ENCODE measurements around the gene AIFM2. TPM values are rescaled to one million over a fixed set of nuclear protein-coding genes. Genes with fewer than 3 reads are reported as not detected.
A peak's percentile ranks its signal among the peaks of the same experiment; 100 is the strongest.

Gene AIFM2
- total and polyA plus RNA-seq, 9 of the 15 experiments (the other 6 are each of a cell fraction or from before 2014, with no cell fraction given): 2.7 to 14.1 (median 9.2) TPM

DNA sequence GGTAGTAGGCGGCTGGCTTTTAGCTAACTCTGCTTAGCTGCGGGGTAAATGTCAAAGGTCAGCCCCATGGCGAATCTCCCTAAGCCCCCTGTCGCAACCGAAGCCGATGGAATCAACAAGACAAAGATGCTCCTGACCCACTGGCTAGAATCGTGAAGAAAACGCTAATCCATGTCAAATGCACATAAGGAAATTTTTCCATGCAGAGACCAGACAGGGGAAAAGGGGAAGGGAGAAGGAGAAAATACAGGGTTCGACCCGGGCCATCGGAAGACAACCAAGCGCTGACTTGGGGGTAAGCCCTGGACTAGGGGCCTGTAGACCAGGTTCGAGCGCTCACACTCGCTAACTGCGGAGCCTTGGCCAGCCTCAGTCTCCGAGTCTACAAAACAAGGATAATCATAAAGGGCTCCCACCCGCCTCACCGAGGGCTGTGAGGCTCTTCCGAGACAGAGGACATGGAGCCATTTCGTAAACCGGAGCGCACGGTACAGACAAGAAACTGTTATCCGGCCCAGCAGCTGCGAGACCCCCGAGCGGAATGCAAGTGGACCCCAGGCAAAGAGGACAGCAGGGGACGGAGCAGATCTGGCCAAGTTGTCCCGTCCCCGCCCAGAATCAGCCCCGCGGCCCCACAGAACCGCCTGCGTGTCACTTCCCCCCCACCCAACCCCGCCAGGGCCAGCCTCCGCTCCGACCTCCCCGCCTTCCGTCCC, 37.2 kb upstream of the AIFM2 start (continued):
- TF ChIP-seq, protein P1, sequence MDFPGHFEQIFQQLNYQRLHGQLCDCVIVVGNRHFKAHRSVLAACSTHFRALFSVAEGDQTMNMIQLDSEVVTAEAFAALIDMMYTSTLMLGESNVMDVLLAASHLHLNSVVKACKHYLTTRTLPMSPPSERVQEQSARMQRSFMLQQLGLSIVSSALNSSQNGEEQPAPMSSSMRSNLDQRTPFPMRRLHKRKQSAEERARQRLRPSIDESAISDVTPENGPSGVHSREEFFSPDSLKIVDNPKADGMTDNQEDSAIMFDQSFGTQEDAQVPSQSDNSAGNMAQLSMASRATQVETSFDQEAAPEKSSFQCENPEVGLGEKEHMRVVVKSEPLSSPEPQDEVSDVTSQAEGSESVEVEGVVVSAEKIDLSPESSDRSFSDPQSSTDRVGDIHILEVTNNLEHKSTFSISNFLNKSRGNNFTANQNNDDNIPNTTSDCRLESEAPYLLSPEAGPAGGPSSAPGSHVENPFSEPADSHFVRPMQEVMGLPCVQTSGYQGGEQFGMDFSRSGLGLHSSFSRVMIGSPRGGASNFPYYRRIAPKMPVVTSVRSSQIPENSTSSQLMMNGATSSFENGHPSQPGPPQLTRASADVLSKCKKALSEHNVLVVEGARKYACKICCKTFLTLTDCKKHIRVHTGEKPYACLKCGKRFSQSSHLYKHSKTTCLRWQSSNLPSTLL (IDR thresholded peaks at IDR 0.05): no peak
- TF ChIP-seq, protein P2, sequence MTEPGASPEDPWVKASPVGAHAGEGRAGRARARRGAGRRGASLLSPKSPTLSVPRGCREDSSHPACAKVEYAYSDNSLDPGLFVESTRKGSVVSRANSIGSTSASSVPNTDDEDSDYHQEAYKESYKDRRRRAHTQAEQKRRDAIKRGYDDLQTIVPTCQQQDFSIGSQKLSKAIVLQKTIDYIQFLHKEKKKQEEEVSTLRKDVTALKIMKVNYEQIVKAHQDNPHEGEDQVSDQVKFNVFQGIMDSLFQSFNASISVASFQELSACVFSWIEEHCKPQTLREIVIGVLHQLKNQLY (CRISPR knock-in tag; conservative IDR thresholded peaks at IDR 0.05): 0 out of 4 replicates have a peak, but pooled peaks of 1 of the 2 experiments have one; percentile 46
- TF ChIP-seq BHLHE40 (IDR thresholded peaks at IDR 0.05; ENCODE audit: low read length) (no peak), ZNF253 (CRISPR knock-in tag; conservative IDR thresholded peaks at IDR 0.05) (no peak), MAFK (IDR thresholded peaks at IDR 0.05; ENCODE audit: low read length) (0 out of 2 replicates have a peak, but pooled peaks have one; percentile 5), CEBPB (tag; IDR thresholded peaks at IDR 0.05) (0 out of 2 replicates have a peak, but pooled peaks have one; percentile 21), SMARCE1 (IDR thresholded peaks at IDR 0.05) (0 out of 2 replicates have a peak, but pooled peaks have one; percentile 37), SPI1 (IDR thresholded peaks at IDR 0.05; ENCODE audit: borderline replicate concordance, low read depth, low read length) (peak; percentile 49; the same call in 1 of the 2 replicates), ZNF224 (CRISPR knock-in tag; IDR thresholded peaks at IDR 0.05) (no peak), KAT2B (IDR thresholded peaks at IDR 0.05; ENCODE audit: low read depth, low read length) (no peak), ETV5 (CRISPR knock-in tag; IDR thresholded peaks at IDR 0.05; ENCODE audit: low read depth) (0 out of 2 replicates have a peak, but pooled peaks have one; percentile 48), ZNF143 (CRISPR knock-in tag; IDR thresholded peaks at IDR 0.05) (no peak), PCBP2 (IDR thresholded peaks at IDR 0.05; ENCODE audit: low read depth, low read length, poor library complexity, severe bottlenecking) (no peak), SMARCC2 (IDR thresholded peaks at IDR 0.05; ENCODE audit: low read depth) (no peak), SAP30 (IDR thresholded peaks at IDR 0.05; ENCODE audit: borderline replicate concordance, insufficient read depth, low read depth, low read length, poor library complexity, severe bottlenecking) (peak; percentile 20), ZNF436 (CRISPR knock-in tag; IDR thresholded peaks at IDR 0.05) (no peak)
- TF ChIP-seq, protein P3, sequence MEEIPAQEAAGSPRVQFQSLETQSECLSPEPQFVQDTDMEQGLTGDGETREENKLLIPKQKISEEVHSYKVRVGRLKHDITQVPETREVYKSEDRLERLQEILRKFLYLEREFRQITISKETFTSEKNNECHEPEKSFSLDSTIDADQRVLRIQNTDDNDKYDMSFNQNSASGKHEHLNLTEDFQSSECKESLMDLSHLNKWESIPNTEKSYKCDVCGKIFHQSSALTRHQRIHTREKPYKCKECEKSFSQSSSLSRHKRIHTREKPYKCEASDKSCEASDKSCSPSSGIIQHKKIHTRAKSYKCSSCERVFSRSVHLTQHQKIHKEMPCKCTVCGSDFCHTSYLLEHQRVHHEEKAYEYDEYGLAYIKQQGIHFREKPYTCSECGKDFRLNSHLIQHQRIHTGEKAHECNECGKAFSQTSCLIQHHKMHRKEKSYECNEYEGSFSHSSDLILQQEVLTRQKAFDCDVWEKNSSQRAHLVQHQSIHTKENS (CRISPR knock-in tag; IDR thresholded peaks at IDR 0.05): no peak
- TF ChIP-seq, protein P4, sequence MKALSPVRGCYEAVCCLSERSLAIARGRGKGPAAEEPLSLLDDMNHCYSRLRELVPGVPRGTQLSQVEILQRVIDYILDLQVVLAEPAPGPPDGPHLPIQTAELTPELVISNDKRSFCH (CRISPR knock-in tag; IDR thresholded peaks at IDR 0.05): no peak
- TF ChIP-seq, protein P4 (tag; IDR thresholded peaks at IDR 0.05): peak; percentile 69; the same call in 1 of the 2 replicates
- TF ChIP-seq, protein P5, sequence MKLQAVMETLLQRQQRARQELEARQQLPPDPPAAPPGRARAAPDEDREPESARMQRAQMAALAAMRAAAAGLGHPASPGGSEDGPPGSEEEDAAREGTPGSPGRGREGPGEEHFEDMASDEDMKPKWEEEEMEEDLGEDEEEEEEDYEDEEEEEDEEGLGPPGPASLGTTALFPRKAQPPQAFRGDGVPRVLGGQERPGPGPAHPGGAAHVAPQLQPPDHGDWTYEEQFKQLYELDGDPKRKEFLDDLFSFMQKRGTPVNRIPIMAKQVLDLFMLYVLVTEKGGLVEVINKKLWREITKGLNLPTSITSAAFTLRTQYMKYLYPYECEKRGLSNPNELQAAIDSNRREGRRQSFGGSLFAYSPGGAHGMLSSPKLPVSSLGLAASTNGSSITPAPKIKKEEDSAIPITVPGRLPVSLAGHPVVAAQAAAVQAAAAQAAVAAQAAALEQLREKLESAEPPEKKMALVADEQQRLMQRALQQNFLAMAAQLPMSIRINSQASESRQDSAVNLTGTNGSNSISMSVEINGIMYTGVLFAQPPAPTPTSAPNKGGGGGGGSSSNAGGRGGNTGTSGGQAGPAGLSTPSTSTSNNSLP (IDR thresholded peaks at IDR 0.05; ENCODE audit: borderline replicate concordance, low read depth, low read length): no peak
- TF ChIP-seq, protein P6, sequence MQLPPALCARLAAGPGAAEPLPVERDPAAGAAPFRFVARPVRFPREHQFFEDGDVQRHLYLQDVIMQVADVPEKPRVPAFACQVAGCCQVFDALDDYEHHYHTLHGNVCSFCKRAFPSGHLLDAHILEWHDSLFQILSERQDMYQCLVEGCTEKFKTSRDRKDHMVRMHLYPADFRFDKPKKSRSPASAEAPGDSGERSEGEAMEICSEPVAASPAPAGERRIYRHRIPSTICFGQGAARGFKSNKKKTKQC (CRISPR knock-in tag; IDR thresholded peaks at IDR 0.05): peak; percentile 40; the same call in 1 of the 2 replicates
